Measurements from ENCODE around the gene TRAPPC5. TPM values are rescaled to one million over a fixed set of nuclear protein-coding genes. Genes with fewer than 3 reads are reported as not detected.

Gene TRAPPC5
- total and polyA plus RNA-seq, 4 donors = 29.8 to 224 (median 125) TPM

GRCh38 chr19:7662657-7663056 is 18.0 kb upstream of the TRAPPC5 start:
- no peaks in the 10 kb centered on the region for H3K36me3 ChIP-seq (ENCODE audit: control insufficient read depth in 4 of 4, insufficient read depth in 4 of 4, low read length in 4 of 4)
- no peak overlapping the region for H3K9ac ChIP-seq (ENCODE audit: insufficient read depth in 1 of 2, low read length in 2 of 2)
- 87 to 88% methylated on average over 14 of the region's 14 CpGs for whole genome bisulfite sequencing, 2 donors
- H3K4me1 ChIP-seq (ENCODE audit: control insufficient read depth in 5 of 5, insufficient read depth in 5 of 5, low read length in 5 of 5) = peaks cover 0 to 5% (median 0%) of the 10 kb centered on the region in 5 donors
- no peaks in the 10 kb centered on the region for H3K27me3 ChIP-seq (ENCODE audit: control insufficient read depth in 3 of 3, insufficient read depth in 3 of 3, low read length in 2 of 3)
- no peak overlapping the region for H3K4me3 ChIP-seq
- H3K9me3 ChIP-seq (ENCODE audit: control insufficient read depth in 4 of 4, insufficient read depth in 3 of 4, low read length in 3 of 4) = no peaks in the 10 kb centered on the region
- no peak overlapping the region for H3K27ac ChIP-seq (ENCODE audit: low read depth in 1 of 2, low read length in 1 of 2)
- DNase-seq (no peak), ATAC-seq (ENCODE audit: insufficient read depth, low FRiP score) (no peak)
- no peak for TF ChIP-seq CTCF (IDR thresholded peaks at IDR 0.05; ENCODE audit: control extremely low read depth, extremely low read depth)

DNA sequence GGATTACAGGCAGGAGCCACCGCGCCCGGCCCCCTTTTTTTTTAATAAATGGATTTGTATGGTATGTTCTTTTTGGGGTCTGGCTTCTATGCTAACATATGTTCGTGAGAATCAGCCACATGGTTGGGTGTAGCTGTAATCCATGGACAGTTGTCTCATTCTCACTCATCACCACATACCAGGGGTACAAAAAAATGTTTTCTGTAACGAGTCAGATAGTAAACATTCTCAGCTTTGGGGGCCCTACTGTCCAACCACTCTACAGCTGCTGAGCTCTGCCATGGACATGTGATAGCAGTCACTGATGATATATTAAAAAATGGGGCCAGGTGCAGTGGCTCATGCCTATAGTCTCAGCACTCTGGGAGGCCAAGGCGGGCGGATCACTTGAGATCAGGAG is 16.9 kb upstream of the TRAPPC5 start:
- Histone ChIP-seq H3K27me3 (ENCODE audit: control insufficient read depth in 3 of 3, insufficient read depth in 3 of 3, low read length in 2 of 3) (no peaks in the 10 kb centered on the region), H3K4me1 (ENCODE audit: control insufficient read depth in 5 of 5, insufficient read depth in 5 of 5, low read length in 5 of 5) (peaks cover 0 to 5% (median 0%) of the 10 kb centered on the region in 5 donors), H3K27ac (ENCODE audit: low read depth in 1 of 2, low read length in 1 of 2) (no peak overlapping the region), H3K9ac (ENCODE audit: insufficient read depth in 1 of 2, low read length in 2 of 2) (no peak overlapping the region), H3K4me3 (no peak overlapping the region), H3K36me3 (ENCODE audit: control insufficient read depth in 4 of 4, insufficient read depth in 4 of 4, low read length in 4 of 4) (no peaks in the 10 kb centered on the region), H3K9me3 (ENCODE audit: control insufficient read depth in 4 of 4, insufficient read depth in 3 of 4, low read length in 3 of 4) (no peaks in the 10 kb centered on the region)
- no peak for ATAC-seq (ENCODE audit: insufficient read depth, low FRiP score)
- TF ChIP-seq CTCF (IDR thresholded peaks at IDR 0.05; ENCODE audit: control extremely low read depth, extremely low read depth) = no peak
- WGBS, 2 donors = 84 to 88% methylated on average over 7 of the region's 7 CpGs
- DNase-seq = no peak

- Histone ChIP-seq H3K9ac (ENCODE audit: insufficient read depth in 1 of 2, low read length in 2 of 2) (no peak overlapping the region), H3K36me3 (ENCODE audit: control insufficient read depth in 4 of 4, insufficient read depth in 4 of 4, low read length in 4 of 4) (no peaks in the 10 kb centered on the region), H3K27me3 (ENCODE audit: control insufficient read depth in 3 of 3, insufficient read depth in 3 of 3, low read length in 2 of 3) (peaks cover 0 to 7% (median 0%) of the 10 kb centered on the region in 3 donors), H3K4me3 (no peak overlapping the region), H3K27ac (ENCODE audit: low read depth in 1 of 2, low read length in 1 of 2) (no peak overlapping the region), H3K4me1 (ENCODE audit: control insufficient read depth in 5 of 5, insufficient read depth in 5 of 5, low read length in 5 of 5) (peaks cover 0 to 5% (median under 1%) of the 10 kb centered on the region in 5 donors), H3K9me3 (ENCODE audit: control insufficient read depth in 4 of 4, insufficient read depth in 3 of 4, low read length in 3 of 4) (no peaks in the 10 kb centered on the region)
- no peak for ATAC-seq (ENCODE audit: insufficient read depth, low FRiP score)
- no peak for TF ChIP-seq CTCF (IDR thresholded peaks at IDR 0.05; ENCODE audit: control extremely low read depth, extremely low read depth)
- peak; percentile 50 to 96 (median 88) for DNase-seq
- 51 to 68% methylated on average over 4 of the region's 4 CpGs for WGBS, 2 donors
These were observed 15.6 kb upstream of the TRAPPC5 start for GRCh38 chr19:7665076-7665475.

DNA sequence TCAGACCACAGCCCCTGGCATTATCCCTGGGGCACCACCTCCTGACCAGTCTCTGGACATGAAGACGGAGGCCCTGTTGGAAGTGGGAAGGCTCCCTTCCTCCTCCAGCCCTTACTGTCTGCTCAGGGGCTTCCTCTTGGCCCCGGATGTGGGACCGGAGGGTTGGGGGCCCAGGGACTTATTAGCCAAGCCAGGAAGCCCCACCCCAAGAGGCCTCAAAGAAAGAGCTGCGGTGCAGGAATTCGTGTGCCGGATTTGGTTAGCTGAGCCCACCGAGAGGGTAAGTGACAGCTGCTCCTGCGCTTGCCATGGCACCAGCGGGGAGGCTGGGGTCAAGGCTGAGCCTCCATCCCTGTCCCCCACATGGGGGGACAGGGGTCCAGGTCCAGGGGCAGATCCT is 11.8 kb upstream of the TRAPPC5 start, which contains the start of gene RETN:
RETN (plus strand) TSS at position 208 of the 400 bp plus-strand sequence. CDS start 278 bp downstream, outside the sequence.
- Histone ChIP-seq H3K4me3 (no peak within 1 kb of the TSS), H3K9ac (ENCODE audit: insufficient read depth in 1 of 2, low read length in 2 of 2) (no peak within 1 kb of the TSS), H3K36me3 (ENCODE audit: control insufficient read depth in 4 of 4, insufficient read depth in 4 of 4, low read length in 4 of 4) (no peaks in the 10 kb centered on the region), H3K27me3 (ENCODE audit: control insufficient read depth in 3 of 3, insufficient read depth in 3 of 3, low read length in 2 of 3) (peaks cover 9 to 24% (median 10%) of the 10 kb centered on the region in 3 donors), H3K9me3 (ENCODE audit: control insufficient read depth in 4 of 4, insufficient read depth in 3 of 4, low read length in 3 of 4) (peaks cover 0 to 2% (median 0%) of the 10 kb centered on the region in 4 donors), H3K4me1 (ENCODE audit: control insufficient read depth in 5 of 5, insufficient read depth in 5 of 5, low read length in 5 of 5) (peaks cover 0 to 5% (median 3%) of the 10 kb centered on the region in 5 donors), H3K27ac (ENCODE audit: low read depth in 1 of 2, low read length in 1 of 2) (peak within 1 kb of the TSS in 1 of 2 donors; percentile 42)
- no peak for TF ChIP-seq CTCF (IDR thresholded peaks at IDR 0.05; ENCODE audit: control extremely low read depth, extremely low read depth)
- WGBS, 2 donors = 44 to 58% methylated on average over 9 of the region's 9 CpGs
- ATAC-seq (ENCODE audit: insufficient read depth, low FRiP score) = no peak
- no peak for DNase-seq

Data from lung (tissue), 12 donors.